Mucosa of stomach (tissue), 1 donor: ENCODE measurements around the gene ZFPM1.

Experiments used
- H3K27me3 ChIP-seq: one replicate; pipeline ENCODE4 v1.7.0; 2013; ENCODE audit warnings: mild to moderate bottlenecking, low read length; ENCODE audit not compliant: control insufficient read depth, insufficient read depth
- H3K36me3 ChIP-seq: one replicate; pipeline ENCODE4 v1.7.0; 2013; ENCODE audit warnings: low read length; ENCODE audit not compliant: control insufficient read depth, insufficient read depth
- H3K4me1 ChIP-seq: one replicate; pipeline ENCODE4 v1.7.0; 2013; ENCODE audit warnings: mild to moderate bottlenecking, low read length; ENCODE audit not compliant: control insufficient read depth, insufficient read depth
- H3K4me3 ChIP-seq: one replicate; pipeline ENCODE4 v1.7.0; 2013; ENCODE audit warnings: low read length
- H3K9ac ChIP-seq: one replicate; pipeline ENCODE4 v1.7.0; 2013; ENCODE audit warnings: mild to moderate bottlenecking, low read length, moderate library complexity
- H3K9me3 ChIP-seq: one replicate; pipeline ENCODE4 v1.7.0; 2013; ENCODE audit warnings: mild to moderate bottlenecking, low read length, moderate library complexity; ENCODE audit not compliant: control insufficient read depth
- donor health status: Pancreatic carcinoma.

ZFPM1 gene

DNA sequence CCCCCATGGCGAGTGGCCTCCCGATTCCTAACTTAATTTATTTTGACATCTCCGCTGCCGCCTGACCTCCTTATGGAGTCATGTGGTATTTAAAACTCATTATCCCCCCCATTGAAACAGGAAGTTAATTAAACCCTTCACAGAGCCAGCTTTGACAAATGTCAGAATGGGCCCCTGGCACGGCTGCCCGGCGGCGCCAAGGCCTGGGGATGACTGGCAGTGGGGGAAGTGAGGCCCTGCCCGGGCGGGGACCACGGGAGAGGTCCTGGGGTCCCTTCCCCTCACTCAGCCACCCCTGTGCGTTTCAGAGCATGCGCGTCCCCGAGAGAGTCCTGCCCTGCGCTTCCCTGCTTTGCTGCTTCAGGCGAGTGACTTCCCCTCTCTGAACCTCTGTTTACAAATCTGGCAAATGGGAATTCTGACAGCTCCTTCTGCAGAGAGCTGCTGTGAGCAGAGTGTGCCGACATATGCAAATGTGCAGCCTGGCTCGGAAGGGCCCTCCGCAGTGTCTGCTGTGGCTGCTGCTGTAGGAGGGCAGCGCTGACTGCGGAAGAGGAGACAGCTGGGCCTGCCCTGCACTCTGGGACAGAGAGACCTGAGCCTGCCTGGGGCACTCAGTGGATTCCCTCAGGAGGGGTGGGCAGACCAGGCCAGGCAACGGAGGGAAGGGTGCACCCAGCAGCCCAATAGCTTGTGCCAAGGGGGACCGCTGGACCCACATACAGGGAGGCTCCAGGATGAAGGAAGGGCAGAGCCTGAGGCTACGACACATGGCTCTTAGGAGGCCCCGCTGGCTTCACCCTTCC lies 4.4 kb upstream of the ZFPM1 start:
- Histone ChIP-seq H3K4me1 (peaks cover 22% of the 10 kb centered on the region), H3K4me3 (no peak overlapping the region), H3K9ac (no peak overlapping the region), H3K27me3 (no peaks in the 10 kb centered on the region), H3K36me3 (no peaks in the 10 kb centered on the region), H3K9me3 (no peaks in the 10 kb centered on the region)

DNA sequence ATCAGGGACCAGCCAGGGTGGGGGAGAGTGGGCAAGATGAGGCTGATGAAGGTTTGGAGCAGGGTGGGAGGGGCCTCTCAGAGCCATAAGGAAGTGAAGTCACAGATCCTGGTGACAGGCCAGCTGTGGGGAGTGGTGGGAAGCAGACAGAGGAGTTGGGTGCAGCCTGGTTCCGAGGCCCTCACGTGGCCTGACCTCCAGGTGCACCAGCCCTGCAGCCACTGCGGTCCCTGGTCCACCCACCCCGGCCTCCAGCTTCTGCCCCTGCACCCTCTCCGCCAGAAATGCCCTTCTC lies 3.9 kb upstream of the ZFPM1 start:
- H3K9ac ChIP-seq: no peak overlapping the region
- H3K4me3 ChIP-seq: no peak overlapping the region
- peaks cover 22% of the 10 kb centered on the region for H3K4me1 ChIP-seq
- H3K9me3 ChIP-seq: no peaks in the 10 kb centered on the region
- H3K27me3 ChIP-seq: peaks cover 1% of the 10 kb centered on the region
- H3K36me3 ChIP-seq: no peaks in the 10 kb centered on the region

DNA sequence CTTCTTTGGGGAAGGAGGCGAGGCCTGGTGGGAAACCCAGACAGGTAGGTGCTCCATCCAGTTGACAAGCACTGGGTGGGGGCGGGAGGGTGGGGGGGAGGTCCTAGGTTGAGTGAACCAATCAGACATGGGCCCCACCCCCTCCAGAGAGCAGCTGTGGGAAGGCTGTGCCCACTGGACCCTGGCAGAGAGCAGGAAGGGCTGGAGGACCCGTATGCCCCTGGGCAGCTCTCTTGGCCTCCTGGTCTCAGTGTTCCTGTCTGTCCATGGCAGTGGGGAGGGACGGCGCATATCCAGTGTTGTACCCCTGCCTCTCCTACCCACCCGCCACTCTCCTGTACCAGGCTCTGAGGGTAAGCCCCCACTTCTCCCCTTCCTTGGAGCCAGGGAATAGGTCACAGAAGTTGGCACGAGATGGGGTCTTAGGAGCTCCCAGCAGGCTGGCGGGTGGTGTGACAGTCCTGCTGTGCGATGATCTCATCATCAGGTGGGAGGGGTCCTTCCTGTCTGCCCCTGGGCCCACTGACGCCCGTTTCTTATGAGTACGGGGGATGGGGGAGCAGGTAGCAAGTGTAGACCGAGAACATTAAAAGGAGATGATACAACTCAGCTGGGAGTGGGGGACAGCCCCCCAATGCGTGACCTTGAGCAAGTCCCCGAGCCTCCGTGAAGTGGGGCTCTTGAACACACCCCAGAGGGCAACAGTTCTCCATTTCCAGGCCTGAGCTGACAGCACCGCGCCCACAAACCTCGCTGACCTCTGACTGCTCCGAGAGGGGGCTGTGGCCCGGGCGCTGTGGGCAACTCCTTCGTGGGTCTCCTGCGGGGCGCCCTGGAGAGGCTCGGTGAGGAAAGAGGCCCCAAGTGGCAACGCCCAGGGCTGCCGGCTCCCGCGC lies 1.2 kb upstream of the ZFPM1 start:
- peaks cover 31% of the 10 kb centered on the region for H3K4me1 ChIP-seq
- peaks cover 8% of the 10 kb centered on the region for H3K27me3 ChIP-seq
- no peak overlapping the region for H3K9ac ChIP-seq

DNA sequence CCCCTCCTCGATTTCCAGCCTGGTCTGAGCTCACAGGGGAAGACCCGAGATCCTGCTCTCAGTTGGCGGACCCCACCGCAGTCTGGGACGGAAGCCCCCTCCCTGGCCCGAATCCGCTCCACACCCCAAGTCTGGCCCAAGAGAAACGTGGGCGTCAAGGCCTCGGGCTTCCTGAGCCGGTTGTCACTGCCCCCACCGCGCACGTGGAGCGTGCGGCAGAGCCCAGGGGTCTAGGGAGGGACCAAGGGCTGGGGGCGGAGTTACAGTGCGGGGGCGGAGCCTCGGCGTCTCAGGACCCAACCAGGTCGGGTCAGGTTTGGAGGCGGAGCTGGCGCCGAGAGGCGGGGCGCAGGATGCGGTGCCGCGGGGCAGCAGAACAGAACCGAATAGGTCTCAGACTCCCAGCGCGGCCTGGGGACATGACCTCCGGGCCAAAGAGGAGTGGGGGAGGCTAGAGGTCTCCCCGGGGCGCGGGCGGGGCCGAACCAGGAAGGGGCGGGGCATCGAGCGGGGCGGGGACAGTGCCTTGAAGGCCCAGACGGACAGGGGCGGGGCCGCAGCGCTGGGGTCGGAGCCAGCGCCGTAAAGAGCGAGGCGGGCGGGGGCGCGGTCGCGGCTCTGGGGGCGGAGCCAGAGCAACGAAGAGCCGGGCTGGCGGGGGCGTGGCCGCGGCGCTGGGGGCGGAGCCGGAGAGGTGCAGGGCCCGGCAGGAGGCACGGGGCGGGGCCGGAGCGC lies 431 bp upstream of the ZFPM1 start:
- H3K27me3 ChIP-seq: peaks cover 8% of the 10 kb centered on the region

More for the DNA sequence above, 1.2 kb upstream of the ZFPM1 start:
- Histone ChIP-seq H3K36me3 (no peaks in the 10 kb centered on the region), H3K4me3 (peak overlapping the region; percentile 41), H3K9me3 (no peaks in the 10 kb centered on the region)

DNA sequence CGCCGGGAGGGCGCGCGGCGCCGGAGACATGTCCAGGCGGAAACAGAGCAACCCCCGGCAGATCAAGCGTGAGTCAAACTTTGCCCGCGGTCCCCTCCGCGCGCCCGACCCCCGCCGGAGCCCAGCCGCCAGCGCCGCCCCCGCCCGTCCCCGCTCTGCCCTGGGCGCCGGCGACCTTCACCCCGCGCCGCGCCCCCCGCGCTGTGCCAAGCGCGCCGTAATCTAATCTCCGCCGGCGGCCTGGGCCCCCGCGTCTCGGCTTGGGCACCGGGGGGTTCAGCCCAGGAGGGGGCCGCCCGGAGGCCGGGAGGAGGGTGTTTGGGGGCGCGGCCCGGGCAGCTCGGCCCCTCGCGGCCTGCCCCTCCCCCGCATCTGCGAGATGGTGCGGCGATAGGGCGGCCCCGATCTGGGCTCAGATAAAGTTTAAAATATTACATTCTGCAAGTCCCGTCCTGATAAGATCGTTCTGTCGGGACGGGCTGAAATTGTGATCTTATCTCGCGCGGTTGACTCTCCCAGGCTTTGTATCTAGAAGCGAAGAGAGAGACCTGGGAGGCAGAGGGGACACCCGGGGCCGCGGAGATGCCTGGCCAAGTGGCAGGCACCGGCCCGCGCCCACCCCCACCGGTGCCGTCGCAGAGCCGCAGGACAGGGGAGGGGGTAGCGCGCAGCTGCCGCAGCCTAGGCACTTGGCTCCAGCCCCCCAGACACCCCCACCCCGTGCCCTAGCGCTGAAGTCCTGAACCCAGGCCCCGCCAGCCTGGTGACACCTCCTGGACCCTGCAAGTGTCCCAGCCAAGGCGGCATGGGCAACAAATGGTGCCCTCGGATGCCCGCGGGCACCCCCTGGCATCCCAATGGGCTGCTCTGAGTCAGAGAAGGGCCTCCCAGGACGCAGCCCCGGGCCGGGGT lies 787 bp downstream of the ZFPM1 start:
- Histone ChIP-seq H3K4me1 (peaks cover 49% of the 10 kb centered on the region), H3K9me3 (no peaks in the 10 kb centered on the region), H3K9ac (peak overlapping the region; percentile 74), H3K27me3 (peaks cover 8% of the 10 kb centered on the region), H3K36me3 (no peaks in the 10 kb centered on the region), H3K4me3 (peak overlapping the region; percentile 63)

More for the DNA sequence above, 431 bp upstream of the ZFPM1 start:
- Histone ChIP-seq H3K36me3 (no peaks in the 10 kb centered on the region), H3K4me3 (peak overlapping the region; percentile 41), H3K4me1 (peaks cover 37% of the 10 kb centered on the region), H3K9ac (no peak overlapping the region), H3K9me3 (no peaks in the 10 kb centered on the region)

DNA sequence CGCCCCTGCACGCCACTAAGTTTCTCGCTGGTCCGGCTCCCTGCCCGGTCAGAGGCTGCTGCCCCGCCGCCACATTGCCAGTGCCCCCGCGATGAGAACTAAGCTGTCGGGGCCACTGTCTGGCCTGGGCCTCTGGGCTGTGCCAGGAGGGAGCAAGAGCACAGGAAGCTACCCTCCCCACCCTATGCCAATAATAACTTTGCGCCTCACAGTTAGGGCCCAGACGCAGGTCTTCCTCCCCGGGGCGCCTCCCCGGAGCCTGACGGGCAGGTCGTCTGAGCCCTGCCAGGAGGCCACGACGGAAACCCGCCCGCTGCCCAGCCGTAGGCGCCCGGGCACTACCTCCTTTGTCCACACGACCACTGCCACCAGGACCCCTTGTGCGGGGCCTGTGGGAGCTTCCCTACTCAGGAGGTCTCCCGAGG lies 1.5 kb downstream of the ZFPM1 start:
- Histone ChIP-seq H3K4me1 (peaks cover 47% of the 10 kb centered on the region), H3K36me3 (no peaks in the 10 kb centered on the region), H3K4me3 (peak overlapping the region; percentile 63), H3K27me3 (peaks cover 8% of the 10 kb centered on the region), H3K9ac (peak overlapping the region; percentile 74), H3K9me3 (no peaks in the 10 kb centered on the region)

DNA sequence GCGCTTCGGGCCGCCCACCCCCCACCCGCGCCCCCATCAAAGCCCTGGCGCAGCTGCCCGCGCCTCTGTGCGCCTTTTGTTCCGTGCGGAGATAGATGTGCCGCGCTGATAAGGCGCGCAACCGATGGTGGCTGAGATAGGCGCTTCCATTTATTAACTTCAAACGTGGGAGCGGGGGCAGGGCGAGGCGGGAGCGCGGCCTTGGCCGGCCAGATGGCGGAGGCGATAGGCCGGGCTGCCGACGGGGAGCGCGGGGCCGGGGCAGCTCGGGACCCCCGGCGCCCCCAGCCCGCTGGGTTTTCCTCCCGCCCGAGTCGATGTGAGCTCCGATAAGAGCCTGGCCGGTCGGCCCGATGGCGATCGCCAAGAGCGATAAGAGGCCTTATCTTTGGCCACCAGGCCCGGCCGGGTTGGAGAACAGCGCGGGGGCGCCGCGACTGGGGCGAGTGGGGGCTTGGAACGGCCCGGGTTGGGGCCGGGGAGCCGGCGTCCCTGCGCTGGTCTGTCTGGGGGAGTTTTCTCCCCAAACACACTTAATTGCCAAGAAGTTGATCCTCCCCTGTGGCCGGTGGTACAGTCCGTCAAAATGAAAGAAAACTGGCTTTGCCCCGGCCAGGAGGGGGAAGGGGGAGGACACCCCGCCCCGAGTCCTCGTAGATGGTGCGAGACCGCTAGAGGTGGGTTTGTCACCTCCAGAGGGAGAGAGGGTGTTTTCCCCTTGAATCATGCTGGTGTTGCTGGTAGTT lies 2.7 kb downstream of the ZFPM1 start:
- Histone ChIP-seq H3K9ac (peak overlapping the region; percentile 37), H3K9me3 (no peaks in the 10 kb centered on the region), H3K27me3 (peaks cover 8% of the 10 kb centered on the region), H3K4me3 (peak overlapping the region; percentile 19), H3K4me1 (peaks cover 54% of the 10 kb centered on the region), H3K36me3 (no peaks in the 10 kb centered on the region)

DNA sequence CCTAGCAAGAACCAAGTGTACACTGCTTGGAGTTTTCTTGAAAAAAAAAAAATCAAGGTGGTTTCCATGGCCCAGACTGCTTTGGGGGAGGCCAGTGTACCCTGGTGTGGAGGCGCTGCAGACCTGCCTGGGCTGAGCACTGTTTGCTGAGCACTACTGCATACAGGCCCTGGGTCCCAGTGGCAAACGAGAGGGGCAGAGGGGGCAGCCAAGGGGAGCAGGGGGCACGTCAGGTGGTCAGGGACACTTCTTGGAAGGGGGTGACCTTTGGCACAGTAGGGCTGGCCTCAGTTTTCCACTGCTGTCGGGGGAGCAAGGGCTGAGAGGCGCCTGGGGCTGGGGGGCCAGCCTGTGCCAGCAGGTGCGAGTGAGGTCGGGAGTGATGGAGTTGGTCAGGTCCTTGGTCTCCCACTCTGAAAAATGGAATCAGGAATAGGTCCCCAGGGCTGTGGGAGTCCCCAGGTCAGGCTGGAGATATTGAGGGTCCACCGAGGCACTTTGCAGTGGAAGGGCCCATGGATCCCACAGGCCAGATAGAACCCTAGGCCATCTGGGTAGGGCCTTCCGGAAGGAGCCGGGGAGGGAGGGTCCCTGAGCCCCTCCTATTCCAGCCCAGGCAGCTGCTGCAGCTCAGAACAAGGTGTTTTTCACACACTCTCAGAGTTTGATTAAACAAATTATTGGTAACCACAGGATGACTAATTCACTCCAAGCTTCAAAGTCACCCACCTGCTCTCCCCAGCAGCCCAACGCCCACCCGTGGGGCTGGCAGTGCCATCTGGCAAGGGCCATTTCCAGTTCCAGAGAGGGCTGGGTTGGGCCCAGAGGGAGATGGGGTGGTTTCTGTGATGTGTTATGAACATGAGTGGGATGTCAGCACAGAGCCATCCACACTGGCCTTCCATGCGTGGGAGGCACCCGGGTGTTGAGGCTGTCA lies 3.5 kb downstream of the ZFPM1 start:
- Histone ChIP-seq H3K4me3 (no peak overlapping the region), H3K4me1 (peaks cover 60% of the 10 kb centered on the region), H3K36me3 (no peaks in the 10 kb centered on the region), H3K27me3 (peaks cover 8% of the 10 kb centered on the region), H3K9ac (peak overlapping the region; percentile 37), H3K9me3 (no peaks in the 10 kb centered on the region)

DNA sequence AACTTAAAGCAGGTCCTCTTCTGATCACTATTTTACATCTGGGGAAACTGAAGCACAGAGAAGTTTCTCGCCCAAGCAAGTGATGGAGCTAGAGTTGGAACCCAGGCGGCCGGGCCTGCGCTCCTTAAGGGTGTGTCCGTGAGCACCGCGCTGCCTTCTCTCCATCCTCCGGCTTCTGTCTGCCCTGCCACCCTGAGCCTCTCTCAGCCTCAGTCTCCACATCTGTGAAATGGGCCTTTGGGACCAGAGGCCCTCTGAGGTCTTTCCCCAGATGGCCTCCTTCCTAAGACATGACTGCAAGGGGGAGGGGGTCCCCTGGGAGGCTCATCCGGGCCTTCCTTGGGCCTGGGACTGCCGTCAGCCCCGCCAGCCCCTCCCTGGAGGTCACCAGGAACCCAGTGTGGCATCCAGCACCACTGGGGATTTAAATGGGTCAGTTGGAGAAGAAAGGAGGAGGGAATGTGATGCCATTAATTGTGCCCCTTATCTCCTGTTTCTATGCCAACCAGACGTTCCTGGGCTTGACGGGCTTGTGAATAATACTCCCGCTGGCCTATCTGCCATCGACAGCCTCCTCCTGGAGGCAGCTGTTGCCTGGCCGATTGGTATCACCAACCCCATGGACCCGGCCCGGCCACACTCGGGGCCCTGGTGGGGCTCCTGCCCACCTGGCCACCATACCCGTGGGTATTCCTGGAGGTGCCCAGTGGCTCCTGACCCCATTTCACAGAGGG lies 5.1 kb downstream of the ZFPM1 start:
- Histone ChIP-seq H3K9me3 (no peaks in the 10 kb centered on the region), H3K9ac (no peak overlapping the region), H3K36me3 (no peaks in the 10 kb centered on the region), H3K27me3 (peaks cover 8% of the 10 kb centered on the region), H3K4me1 (peaks cover 66% of the 10 kb centered on the region), H3K4me3 (no peak overlapping the region)
